Activated CD4-positive, alpha-beta T cell treated with anti-CD3 and anti-CD28 coated beads for 36 hours (primary cell): ENCODE results near the gene TTC23. TPM values are rescaled to one million over a fixed set of nuclear protein-coding genes. Genes with fewer than 3 reads are reported as not detected.
A peak's percentile ranks its signal among the peaks of the same experiment; 100 is the strongest.

Source experiments
- ATAC-seq: fragments of 200-7000 bp; cut with Tn5 transposase; one replicate; pipeline ENCODE4 v1.10.0; 2021; ENCODE audit warnings: mild to moderate bottlenecking, moderate library complexity
- CTCF ChIA-PET: fragments of 350-600 bp; sonication (Branson Sonifier 250); formaldehyde crosslinking; loops from one replicate; lab custom pipeline; 2021; ENCODE audit warnings: antibody characterized with exemption; lab: Charles Lee
- POLR2A ChIA-PET: fragments of 350-600 bp; sonication (Branson Sonifier 250); formaldehyde crosslinking; loops from one replicate; lab custom pipeline; 2021; ENCODE audit warnings: antibody characterized with exemption, inconsistent platforms; lab: Charles Lee
- DNase-seq: peaks from one replicate; pipeline ENCODE4 v3.0.0-alpha.2; 2020
- H3K27ac Mint-ChIP-seq: one replicate; pipeline ENCODE4 v1.8.0; 2021; ENCODE audit warnings: mixed read lengths
- H3K27me3 Mint-ChIP-seq: one replicate; pipeline ENCODE4 v1.8.0; 2021; ENCODE audit warnings: mixed read lengths
- H3K36me3 Mint-ChIP-seq: one replicate; pipeline ENCODE4 v1.8.0; 2021; ENCODE audit warnings: low read depth, mixed read lengths
- H3K4me1 Mint-ChIP-seq: one replicate; pipeline ENCODE4 v1.8.0; 2021; ENCODE audit warnings: mixed read lengths
- H3K4me3 Mint-ChIP-seq: one replicate; pipeline ENCODE4 v1.8.0; 2021; ENCODE audit warnings: mild to moderate bottlenecking, moderate library complexity, mixed read lengths
- H3K9me3 Mint-ChIP-seq: one replicate; pipeline ENCODE4 v1.8.0; 2021; ENCODE audit warnings: low read depth, mixed read lengths
- intact Hi-C, 2 experiments: fragments of 100-400 bp; cut with DNase I in 1 of 2; cut with micrococcal nuclease in 1 of 2; formaldehyde crosslinking; loops; one replicate each; pipeline versions ENCODE4 v1.14.2 to v1.15.1; 2022 to 2024; cut with DNase I, micrococcal nuclease
- total RNA-seq, 2 experiments: library from RNA; stranded (reverse); gene quantifications; one replicate each; pipeline ENCODE4 v1.2.3, GENCODE V29; 2021

Gene TTC23
- total RNA-seq, 2 experiments from 2014 or later: 5.5 to 9.0 TPM

DNA sequence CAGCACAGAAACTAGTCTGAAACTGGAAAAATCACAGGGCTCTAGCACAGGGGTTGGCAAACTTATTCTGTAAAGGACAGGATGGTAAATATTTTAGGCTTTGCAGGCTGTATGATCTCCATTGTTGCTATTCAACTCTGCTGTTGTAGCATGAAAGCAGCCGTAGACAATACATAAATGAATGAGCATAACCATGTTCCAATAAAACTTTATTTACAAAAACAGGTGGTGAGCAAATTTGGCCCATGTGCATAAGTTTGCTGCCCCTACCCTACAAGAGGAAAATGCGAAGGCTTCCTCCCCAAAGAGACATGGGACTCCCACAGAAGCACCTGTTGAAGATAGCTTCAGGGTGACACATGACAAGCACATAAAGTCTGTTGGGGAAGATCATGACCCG lies 85.3 kb downstream of the TTC23 start:
- intact Hi-C loops: no loop called here
- no peak overlapping the region for H3K4me3 Mint-ChIP-seq
- no peak overlapping the region for H3K27ac Mint-ChIP-seq
- H3K36me3 Mint-ChIP-seq: peaks cover 2% of the 10 kb centered on the region
- POLR2A ChIA-PET: no interaction called here
- DNase-seq: no peak
- no peak for ATAC-seq
- H3K4me1 Mint-ChIP-seq: peaks cover 18% of the 10 kb centered on the region
- no peaks in the 10 kb centered on the region for H3K27me3 Mint-ChIP-seq
- CTCF ChIA-PET: interaction anchor here (0.6 kb wide), 1 partner anchor 64 kb away, joined by 3 read pairs; no protein-coding TSS in a partner anchor
- no peaks in the 10 kb centered on the region for H3K9me3 Mint-ChIP-seq

DNA sequence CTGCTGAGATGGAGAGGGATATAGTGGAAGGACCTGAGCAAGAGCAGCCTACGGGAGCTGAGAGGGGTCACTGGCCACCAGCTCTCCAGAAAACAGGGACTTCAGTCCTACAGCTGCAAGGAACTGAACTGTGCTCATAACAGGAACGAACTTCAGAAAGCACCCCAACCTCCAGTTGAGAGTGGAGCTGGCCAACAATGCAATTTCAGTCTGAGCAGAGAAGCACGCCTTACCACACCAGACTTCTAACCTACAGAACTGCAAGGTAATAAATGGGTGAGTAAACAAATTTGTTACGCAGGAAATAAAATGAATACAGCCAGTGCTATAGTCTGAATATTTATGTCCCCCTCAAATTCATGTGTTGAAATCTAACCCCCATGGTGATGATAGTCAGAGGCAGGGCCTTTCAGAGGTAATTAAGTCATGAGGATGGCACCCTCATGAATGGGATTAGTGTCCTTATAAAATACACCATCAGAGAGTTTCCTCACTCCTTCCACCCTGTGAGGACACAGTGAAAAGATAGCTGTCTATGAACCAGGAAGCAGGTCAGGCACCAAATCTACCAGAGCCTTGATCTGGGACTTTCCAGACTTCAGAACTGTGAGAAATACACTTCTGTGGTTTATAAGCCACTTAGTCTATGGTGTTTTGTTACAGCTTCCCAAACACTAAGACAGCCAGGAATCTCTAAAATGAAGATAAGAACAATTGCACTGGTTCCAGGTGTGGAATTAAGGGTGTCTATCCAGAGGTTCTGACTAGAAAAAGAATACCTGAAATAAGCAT lies 85.9 kb downstream of the TTC23 start:
- DNase-seq (no peak), ATAC-seq (no peak)
- H3K27me3 Mint-ChIP-seq: no peaks in the 10 kb centered on the region
- no peaks in the 10 kb centered on the region for H3K9me3 Mint-ChIP-seq
- intact Hi-C loops: no loop called here
- H3K36me3 Mint-ChIP-seq: peaks cover 2% of the 10 kb centered on the region
- H3K4me3 Mint-ChIP-seq: no peak overlapping the region
- ChIA-PET CTCF (interaction anchor here (1.0 kb wide), 1 partner anchor 10 kb away, joined by 3 read pairs; no protein-coding TSS in a partner anchor), POLR2A (no interaction called here)
- no peak overlapping the region for H3K27ac Mint-ChIP-seq
- peaks cover 18% of the 10 kb centered on the region for H3K4me1 Mint-ChIP-seq

DNA sequence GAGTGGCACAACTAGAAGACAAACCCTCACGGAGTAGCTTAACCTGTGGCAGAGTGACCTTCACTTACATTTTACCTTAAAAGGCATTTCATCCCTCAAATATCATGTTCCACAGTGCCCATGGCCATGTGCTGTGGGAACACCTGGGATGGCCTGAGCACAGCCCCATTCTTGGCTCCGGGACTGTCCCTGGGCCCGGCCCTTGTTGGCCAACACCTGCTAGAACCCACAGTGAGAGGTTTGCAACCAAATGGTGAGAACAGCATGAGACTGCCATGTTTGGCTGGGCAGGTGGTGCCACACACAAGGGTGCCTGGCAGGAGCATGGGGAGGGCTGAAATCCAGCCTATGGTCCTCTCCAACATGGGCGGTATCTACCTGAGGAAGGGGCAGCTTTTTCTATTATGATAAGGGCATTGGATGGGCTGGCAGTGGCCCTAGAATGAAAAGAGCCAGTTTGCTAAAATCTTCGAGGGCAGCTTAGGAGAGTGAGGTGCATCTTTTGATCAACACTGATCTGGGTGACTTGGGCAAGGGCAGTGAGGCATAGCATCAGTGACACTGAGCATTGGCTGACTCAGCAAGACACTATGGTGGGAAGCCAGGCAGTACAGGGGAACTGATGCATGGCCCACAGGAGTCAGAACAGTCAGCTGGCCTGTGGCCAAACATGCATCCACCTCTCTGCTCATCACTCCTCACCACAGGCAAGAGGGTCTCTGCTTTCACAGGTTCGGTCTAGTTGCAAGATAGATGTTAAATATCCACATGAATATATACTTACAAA lies 90.6 kb downstream of the TTC23 start:
- peaks cover 10% of the 10 kb centered on the region for H3K4me1 Mint-ChIP-seq
- H3K9me3 Mint-ChIP-seq: no peaks in the 10 kb centered on the region
- ATAC-seq (no peak), DNase-seq (no peak)
- H3K4me3 Mint-ChIP-seq: no peak overlapping the region
- CTCF ChIA-PET: no interaction called here
- H3K27ac Mint-ChIP-seq: no peak overlapping the region
- intact Hi-C loops: no loop called here
- no peaks in the 10 kb centered on the region for H3K27me3 Mint-ChIP-seq
- POLR2A ChIA-PET: no interaction called here
- peaks cover 2% of the 10 kb centered on the region for H3K36me3 Mint-ChIP-seq

DNA sequence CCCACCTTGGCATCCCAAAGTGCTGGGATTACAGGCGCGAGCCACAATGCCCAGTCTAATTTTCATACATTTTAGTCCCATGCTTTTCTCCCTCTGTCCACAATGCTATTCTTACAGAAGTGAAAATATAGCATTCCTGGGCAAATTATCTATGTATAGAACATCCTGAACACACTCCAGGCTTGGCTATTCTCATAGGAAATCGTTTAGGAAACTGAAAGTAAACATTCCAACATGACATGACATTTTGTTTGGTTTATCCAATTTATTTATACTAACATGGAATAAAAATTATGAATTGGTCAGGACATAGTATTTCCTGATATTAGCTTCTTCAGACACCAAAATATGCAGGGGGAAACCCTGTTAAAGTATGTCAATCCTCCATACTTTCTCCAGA lies 91.9 kb downstream of the TTC23 start:
- ChIA-PET CTCF (interaction anchor here (0.5 kb wide), 1 partner anchor 1406 kb away, joined by 3 read pairs; no protein-coding TSS in a partner anchor), POLR2A (no interaction called here)
- ATAC-seq: no peak
- H3K4me1 Mint-ChIP-seq: no peaks in the 10 kb centered on the region
- no peak overlapping the region for H3K27ac Mint-ChIP-seq
- H3K36me3 Mint-ChIP-seq: peaks cover 2% of the 10 kb centered on the region
- intact Hi-C loops: no loop called here
- H3K27me3 Mint-ChIP-seq: no peaks in the 10 kb centered on the region
- H3K4me3 Mint-ChIP-seq: no peak overlapping the region
- DNase-seq: no peak
- H3K9me3 Mint-ChIP-seq: no peaks in the 10 kb centered on the region

DNA sequence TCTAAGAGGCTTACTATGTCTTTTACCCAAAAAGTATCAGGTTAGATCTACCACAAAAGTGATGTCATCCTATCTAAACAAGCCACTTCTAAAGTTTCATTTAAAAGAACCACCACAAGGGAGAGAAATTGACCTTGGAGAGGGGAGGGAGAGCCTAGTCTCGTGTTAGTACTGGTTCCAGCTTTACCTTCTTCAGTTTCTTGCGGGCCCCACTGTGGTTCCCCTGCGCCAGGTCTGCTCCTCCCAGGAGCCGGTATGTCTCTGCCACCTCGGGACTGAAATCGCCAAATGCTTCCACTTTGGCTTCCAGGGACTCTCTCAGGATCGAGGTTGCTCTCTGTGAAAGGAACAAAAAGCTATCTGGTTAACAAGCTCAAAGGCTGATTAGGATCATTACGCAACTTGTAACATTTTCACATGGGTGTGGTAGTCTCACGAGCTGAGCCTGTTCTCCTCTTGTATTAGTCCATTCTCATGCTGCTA lies 93.4 kb downstream of the TTC23 start:
- Mint-ChIP-seq H3K4me3 (no peak overlapping the region), H3K4me1 (no peaks in the 10 kb centered on the region), H3K27ac (no peak overlapping the region), H3K27me3 (no peaks in the 10 kb centered on the region), H3K9me3 (no peaks in the 10 kb centered on the region), H3K36me3 (peaks cover 2% of the 10 kb centered on the region)
- DNase-seq (no peak), ATAC-seq (peak; percentile 33)
- ChIA-PET POLR2A (no interaction called here), CTCF (interaction anchor here (0.6 to 0.7 kb wide), 2 partner anchors 47 to 733 kb away, joined by 3 read pairs; no protein-coding TSS in a partner anchor)
- intact Hi-C loops: no loop called here

DNA sequence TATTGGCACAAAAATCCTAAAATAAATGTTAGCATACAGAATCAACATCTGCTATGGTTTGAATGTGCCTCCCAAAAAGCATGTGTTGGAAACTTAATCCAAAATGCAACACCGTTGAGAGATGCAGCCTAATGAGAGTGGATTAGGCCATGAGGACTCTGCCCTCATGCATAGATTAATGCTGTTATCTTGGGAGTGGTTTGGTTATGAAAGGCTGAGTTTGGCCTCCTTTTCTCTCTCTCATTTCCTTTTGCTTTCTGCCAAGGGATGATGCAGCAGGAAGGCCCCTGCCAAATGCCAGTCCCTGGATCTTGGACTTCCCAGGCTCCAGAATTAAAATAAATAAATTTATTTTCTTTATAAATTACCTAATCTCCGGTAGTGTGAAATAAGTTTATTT lies 95.1 kb downstream of the TTC23 start:
- DNase-seq (no peak), ATAC-seq (no peak)
- H3K27ac Mint-ChIP-seq: no peak overlapping the region
- ChIA-PET POLR2A (no interaction called here), CTCF (no interaction called here)
- H3K4me1 Mint-ChIP-seq: no peaks in the 10 kb centered on the region
- no peak overlapping the region for H3K4me3 Mint-ChIP-seq
- H3K27me3 Mint-ChIP-seq: no peaks in the 10 kb centered on the region
- H3K36me3 Mint-ChIP-seq: peaks cover under 1% of the 10 kb centered on the region
- H3K9me3 Mint-ChIP-seq: no peaks in the 10 kb centered on the region
- intact Hi-C loops: no loop called here

DNA sequence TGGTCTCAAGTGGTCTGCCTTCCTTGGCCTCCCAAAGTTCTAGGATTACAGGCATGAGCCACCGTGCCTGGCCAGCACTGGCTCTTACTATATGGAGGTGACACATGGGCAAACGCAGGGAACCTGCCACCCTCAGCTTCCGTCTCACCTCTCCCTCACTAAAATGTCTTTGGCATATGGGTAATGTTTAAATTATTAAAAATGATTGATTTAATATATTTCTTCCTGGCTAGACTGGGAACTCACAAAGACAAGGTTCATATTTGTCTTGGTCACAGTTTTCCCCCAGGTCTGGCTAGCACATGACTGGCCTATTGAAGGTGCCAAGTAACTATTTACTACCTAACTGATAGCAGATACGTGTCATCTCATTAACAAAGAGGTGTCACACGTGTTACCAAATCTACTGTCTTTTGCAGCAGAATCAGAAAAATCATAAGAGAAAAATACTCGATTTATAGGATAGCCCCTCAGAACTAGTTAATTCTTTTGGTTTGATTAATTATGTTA lies 96.3 kb downstream of the TTC23 start:
- CTCF ChIA-PET: interaction anchor here (1.8 kb wide), 1 partner anchor 10 kb away, joined by 4 read pairs; no protein-coding TSS in a partner anchor
- no peaks in the 10 kb centered on the region for H3K4me1 Mint-ChIP-seq

DNA sequence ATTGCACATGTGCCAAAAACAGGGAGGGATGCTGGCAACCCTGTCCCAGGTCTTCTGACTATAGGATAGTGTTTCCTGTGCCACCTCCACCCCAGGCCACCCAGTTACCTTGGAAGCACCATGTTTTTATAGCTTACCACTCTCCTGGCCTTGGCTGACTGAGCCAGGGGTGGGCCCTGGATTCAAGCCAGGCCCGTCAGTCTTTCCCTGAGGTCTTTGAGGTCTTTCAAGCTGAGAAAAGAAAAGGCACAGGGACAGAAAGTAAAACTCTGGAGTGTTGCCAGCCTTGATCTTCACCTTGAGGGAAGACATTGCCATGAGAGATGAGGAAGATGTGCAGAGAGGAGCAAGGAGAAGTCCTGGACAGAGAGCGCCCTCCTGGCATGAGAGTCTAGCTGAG lies 98.2 kb downstream of the TTC23 start:
- Mint-ChIP-seq H3K27me3 (no peaks in the 10 kb centered on the region), H3K36me3 (no peaks in the 10 kb centered on the region), H3K9me3 (no peaks in the 10 kb centered on the region), H3K4me1 (no peaks in the 10 kb centered on the region), H3K27ac (no peak overlapping the region), H3K4me3 (no peak overlapping the region)
- DNase-seq (no peak), ATAC-seq (no peak)
- ChIA-PET CTCF (no interaction called here), POLR2A (no interaction called here)
- intact Hi-C loops: no loop called here

More for the DNA sequence above, 96.3 kb downstream of the TTC23 start:
- no peaks in the 10 kb centered on the region for H3K9me3 Mint-ChIP-seq
- DNase-seq (no peak), ATAC-seq (no peak)
- no peaks in the 10 kb centered on the region for H3K27me3 Mint-ChIP-seq
- no peak overlapping the region for H3K4me3 Mint-ChIP-seq
- H3K27ac Mint-ChIP-seq: no peak overlapping the region
- intact Hi-C loops: no loop called here
- POLR2A ChIA-PET: no interaction called here
- no peaks in the 10 kb centered on the region for H3K36me3 Mint-ChIP-seq

DNA sequence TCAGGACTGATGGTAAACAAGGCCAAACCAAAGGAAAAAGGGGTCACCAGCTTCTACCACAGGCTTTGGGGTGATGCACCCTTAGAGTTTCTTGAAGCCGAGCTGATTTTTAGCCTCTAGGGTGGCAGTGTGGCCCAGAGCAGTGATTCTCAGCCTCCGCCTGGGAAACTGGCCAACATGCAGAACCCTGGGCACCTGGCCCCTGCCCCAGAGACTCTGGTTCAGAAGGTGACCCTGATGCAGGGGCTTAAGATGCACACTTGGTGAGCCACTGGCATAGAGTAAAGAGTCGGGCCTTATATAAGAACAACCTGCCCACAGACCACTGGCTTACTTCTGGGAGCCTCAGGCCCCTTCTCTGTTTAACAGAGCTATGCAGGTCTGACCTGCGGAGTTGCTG lies 100.0 kb downstream of the TTC23 start:
- no peak overlapping the region for H3K27ac Mint-ChIP-seq
- POLR2A ChIA-PET: no interaction called here
- CTCF ChIA-PET: no interaction called here
- H3K4me3 Mint-ChIP-seq: no peak overlapping the region
- no peaks in the 10 kb centered on the region for H3K27me3 Mint-ChIP-seq
- no peaks in the 10 kb centered on the region for H3K36me3 Mint-ChIP-seq
- DNase-seq: no peak
- no peak for ATAC-seq
- H3K9me3 Mint-ChIP-seq: no peaks in the 10 kb centered on the region
- intact Hi-C loops: no loop called here
- H3K4me1 Mint-ChIP-seq: no peaks in the 10 kb centered on the region

DNA sequence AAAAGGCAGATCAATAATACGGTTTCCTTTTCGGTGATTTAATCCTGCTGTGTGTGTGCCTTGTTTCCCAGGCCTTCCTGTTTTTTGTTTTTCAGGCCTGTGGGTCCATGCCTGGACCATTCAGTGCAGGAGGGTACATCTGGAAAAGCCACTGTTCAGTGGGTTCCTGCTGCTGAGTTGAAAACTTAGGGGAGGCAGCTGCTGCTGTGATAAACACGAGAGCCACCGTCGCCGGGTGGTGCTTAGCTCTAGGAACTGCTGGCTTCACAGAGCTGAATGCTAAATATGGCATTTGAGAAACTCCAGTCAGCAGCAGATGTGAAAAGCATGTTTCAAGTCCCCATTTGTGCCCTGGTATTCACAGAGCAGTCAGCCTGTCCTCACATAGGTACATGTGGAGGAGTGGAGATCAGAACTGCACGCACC lies 100.5 kb downstream of the TTC23 start:
- Mint-ChIP-seq H3K9me3 (no peaks in the 10 kb centered on the region), H3K4me3 (no peak overlapping the region), H3K36me3 (no peaks in the 10 kb centered on the region), H3K27ac (no peak overlapping the region), H3K27me3 (no peaks in the 10 kb centered on the region), H3K4me1 (no peaks in the 10 kb centered on the region)
- DNase-seq (no peak), ATAC-seq (no peak)
- intact Hi-C loops: no loop called here
- POLR2A ChIA-PET: no interaction called here
- CTCF ChIA-PET: no interaction called here

DNA sequence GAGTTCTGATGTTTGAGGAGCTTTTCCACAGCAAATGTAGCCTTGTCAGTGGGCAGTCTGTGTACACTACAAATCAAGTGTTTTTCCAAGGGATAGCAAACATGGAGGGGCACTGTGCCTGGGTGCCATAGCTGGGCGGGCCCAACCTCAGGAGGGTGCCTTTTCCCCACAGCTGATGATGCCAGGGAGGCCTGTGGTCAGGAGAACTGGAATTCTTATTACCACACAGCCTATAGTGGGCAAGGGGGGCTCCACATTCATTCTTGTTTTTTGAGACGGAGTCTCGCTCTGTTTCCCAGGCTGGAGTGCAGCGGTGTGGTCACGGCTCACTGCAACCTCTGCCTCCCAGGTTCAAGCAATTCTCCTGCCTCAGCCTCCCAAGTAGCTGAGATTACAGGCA lies 102.7 kb downstream of the TTC23 start:
- no peak overlapping the region for H3K4me3 Mint-ChIP-seq
- H3K27ac Mint-ChIP-seq: no peak overlapping the region
- H3K4me1 Mint-ChIP-seq: no peaks in the 10 kb centered on the region
- no peak for DNase-seq
- no peaks in the 10 kb centered on the region for H3K9me3 Mint-ChIP-seq
- no peak for ATAC-seq
- no peaks in the 10 kb centered on the region for H3K36me3 Mint-ChIP-seq
- POLR2A ChIA-PET: no interaction called here
- CTCF ChIA-PET: interaction anchor here (0.7 kb wide), 1 partner anchor 8 kb away, joined by 3 read pairs; no protein-coding TSS in a partner anchor
- H3K27me3 Mint-ChIP-seq: no peaks in the 10 kb centered on the region
- intact Hi-C loops: no loop called here
